Endodermal cell (in vitro differentiated cells): ENCODE measurements around the gene FUT7. TPM values are rescaled to one million over a fixed set of nuclear protein-coding genes. Genes with fewer than 3 reads are reported as not detected.

Experiments used
- DNase-seq: peaks from one replicate; pipeline ENCODE4 v3.0.0-alpha.2; 2017
- H3K27ac ChIP-seq: 2 replicates; pipeline ENCODE4 v1.5.1; 2013; ENCODE audit warnings: mild to moderate bottlenecking, low read depth, low read length, moderate library complexity
- H3K27me3 ChIP-seq: 2 replicates; pipeline ENCODE4 v1.6.1; 2013; ENCODE audit warnings: mild to moderate bottlenecking, low read length, moderate library complexity; ENCODE audit not compliant: insufficient read depth, control insufficient read depth, poor library complexity, severe bottlenecking
- H3K36me3 ChIP-seq: 2 replicates; pipeline ENCODE4 v1.7.0; 2013; ENCODE audit warnings: mild to moderate bottlenecking, low read length, moderate library complexity; ENCODE audit not compliant: control insufficient read depth, insufficient read depth
- H3K4me1 ChIP-seq: one replicate; pipeline ENCODE4 v1.7.0; 2013; ENCODE audit warnings: low read length; ENCODE audit not compliant: control insufficient read depth, insufficient read depth
- H3K4me3 ChIP-seq: 2 replicates; pipeline ENCODE4 v1.5.1; 2013; ENCODE audit warnings: mild to moderate bottlenecking, low read length, moderate library complexity
- H3K9ac ChIP-seq: 2 replicates; pipeline ENCODE4 v1.6.1; 2013; ENCODE audit warnings: mild to moderate bottlenecking, low read length, moderate library complexity; ENCODE audit not compliant: poor library complexity, severe bottlenecking; ENCODE audit errors: extremely low read depth
- H3K9me3 ChIP-seq: 2 replicates; pipeline ENCODE4 v1.6.1; 2013; ENCODE audit warnings: mild to moderate bottlenecking, low read length, moderate library complexity; ENCODE audit not compliant: control insufficient read depth
- H3K27ac Mint-ChIP-seq: 2 replicates; pipeline ENCODE4 v1.8.0; 2020; ENCODE audit warnings: mixed read lengths
- H3K27me3 Mint-ChIP-seq: 2 replicates; pipeline ENCODE4 v1.8.0; 2021; ENCODE audit warnings: mild to moderate bottlenecking, mixed read lengths; ENCODE audit not compliant: insufficient read depth
- H3K36me3 Mint-ChIP-seq: 2 replicates; pipeline ENCODE4 v1.8.0; 2020; ENCODE audit warnings: low read depth, mixed read lengths
- H3K4me1 Mint-ChIP-seq: 2 replicates; pipeline ENCODE4 v1.8.0; 2020; ENCODE audit warnings: mixed read lengths
- H3K4me3 Mint-ChIP-seq: 2 replicates; pipeline ENCODE4 v1.8.0; 2020; ENCODE audit warnings: mild to moderate bottlenecking, moderate library complexity, mixed read lengths
- H3K9me3 Mint-ChIP-seq: 2 replicates; pipeline ENCODE4 v1.8.0; 2020; ENCODE audit warnings: mild to moderate bottlenecking, mixed read lengths
- WGBS, 2 experiments: methylation state at CpG; one replicate each; pipeline versions ENCODE4 v1.1.5 to v1.1.7; 2013; ENCODE audit warnings: missing lambda C conversion rate in 2 of 2, mixed read lengths in 1 of 2; ENCODE audit not compliant: insufficient coverage in 1 of 2, insufficient read length in 1 of 2; 5-methylcytosine and 5-hydroxymethylcytosine counted together
- total RNA-seq, 2 donors: library from RNA; stranded (reverse); fragmentation: NEBNext Ultra II Directional in 1 of 2; extraction: Animal tissue kit (Norgen Biotek cat#: 25700) in 1 of 2; gene quantifications; 2 replicates in 1 of 2; 3 replicates in 1 of 2; pipeline ENCODE4 v1.2.1, GENCODE V29; 2021
- TF ChIP-seq, protein P1 (sequence below): fragments of 200-600 bp; sonication (generic); conservative IDR thresholded peaks from 2 replicates; pipeline ENCODE4 v1.5.0; 2021; ENCODE audit warnings: antibody characterized with exemption, mild to moderate bottlenecking

Gene FUT7
- total RNA-seq, 2 donors from 2014 or later = not detected

- Mint-ChIP-seq H3K27me3 (peaks cover 6% of the 10 kb centered on the region), H3K9me3 (no peaks in the 10 kb centered on the region), H3K4me3 (no peak overlapping the region), H3K27ac (no peak overlapping the region), H3K36me3 (peaks cover 12% of the 10 kb centered on the region), H3K4me1 (no peaks in the 10 kb centered on the region)
- DNase-seq = no peak
- 95 to 99% methylated on average over 17 to 31 of the region's 32 CpGs for WGBS, 2 experiments
- Histone ChIP-seq H3K9me3 (no peaks in the 10 kb centered on the region), H3K36me3 (peaks cover 10% of the 10 kb centered on the region), H3K4me3 (no peak overlapping the region), H3K27ac (no peak overlapping the region), H3K4me1 (peaks cover 3% of the 10 kb centered on the region), H3K27me3 (peaks cover 8% of the 10 kb centered on the region), H3K9ac (no peak overlapping the region)
- TF ChIP-seq, protein P1, sequence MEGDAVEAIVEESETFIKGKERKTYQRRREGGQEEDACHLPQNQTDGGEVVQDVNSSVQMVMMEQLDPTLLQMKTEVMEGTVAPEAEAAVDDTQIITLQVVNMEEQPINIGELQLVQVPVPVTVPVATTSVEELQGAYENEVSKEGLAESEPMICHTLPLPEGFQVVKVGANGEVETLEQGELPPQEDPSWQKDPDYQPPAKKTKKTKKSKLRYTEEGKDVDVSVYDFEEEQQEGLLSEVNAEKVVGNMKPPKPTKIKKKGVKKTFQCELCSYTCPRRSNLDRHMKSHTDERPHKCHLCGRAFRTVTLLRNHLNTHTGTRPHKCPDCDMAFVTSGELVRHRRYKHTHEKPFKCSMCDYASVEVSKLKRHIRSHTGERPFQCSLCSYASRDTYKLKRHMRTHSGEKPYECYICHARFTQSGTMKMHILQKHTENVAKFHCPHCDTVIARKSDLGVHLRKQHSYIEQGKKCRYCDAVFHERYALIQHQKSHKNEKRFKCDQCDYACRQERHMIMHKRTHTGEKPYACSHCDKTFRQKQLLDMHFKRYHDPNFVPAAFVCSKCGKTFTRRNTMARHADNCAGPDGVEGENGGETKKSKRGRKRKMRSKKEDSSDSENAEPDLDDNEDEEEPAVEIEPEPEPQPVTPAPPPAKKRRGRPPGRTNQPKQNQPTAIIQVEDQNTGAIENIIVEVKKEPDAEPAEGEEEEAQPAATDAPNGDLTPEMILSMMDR = no peak
These were observed 7.9 kb upstream of the FUT7 start for GRCh38 chr9:137039611-137040366.

DNA sequence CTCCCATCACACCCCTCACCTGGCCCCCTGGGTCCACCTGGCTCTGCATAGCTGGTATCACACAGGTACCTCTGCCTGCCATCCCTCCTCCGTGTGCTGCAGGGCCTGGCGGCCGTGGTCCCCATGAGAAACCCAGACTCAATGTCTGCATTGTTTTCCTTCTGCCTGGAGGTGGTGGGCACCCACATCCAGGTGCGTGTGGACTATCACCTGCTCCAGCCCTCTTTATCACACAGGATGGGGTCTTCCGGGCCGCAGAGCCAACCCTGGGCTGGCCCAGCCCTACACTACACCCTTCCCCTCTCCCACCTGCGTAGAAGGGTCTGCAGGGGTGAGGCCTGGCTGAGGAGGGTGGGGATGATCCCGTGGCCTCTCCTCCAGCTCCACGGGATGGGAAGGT is 7.0 kb upstream of the FUT7 start:
- Histone ChIP-seq H3K4me3 (no peak overlapping the region), H3K9me3 (no peaks in the 10 kb centered on the region), H3K27me3 (peaks cover 3% of the 10 kb centered on the region), H3K36me3 (peaks cover 10% of the 10 kb centered on the region), H3K27ac (no peak overlapping the region), H3K9ac (no peak overlapping the region), H3K4me1 (no peaks in the 10 kb centered on the region)
- no peaks in the 10 kb centered on the region for H3K27me3 Mint-ChIP-seq
- WGBS, 2 experiments = 94 to 100% methylated on average over 3 to 9 of the region's 9 CpGs
- no peaks in the 10 kb centered on the region for H3K4me1 Mint-ChIP-seq
- H3K36me3 Mint-ChIP-seq = peaks cover 12% of the 10 kb centered on the region
- TF ChIP-seq, protein P1 = no peak
- DNase-seq = no peak
- H3K4me3 Mint-ChIP-seq = no peak overlapping the region
- H3K27ac Mint-ChIP-seq = no peak overlapping the region
- H3K9me3 Mint-ChIP-seq = no peaks in the 10 kb centered on the region

DNA sequence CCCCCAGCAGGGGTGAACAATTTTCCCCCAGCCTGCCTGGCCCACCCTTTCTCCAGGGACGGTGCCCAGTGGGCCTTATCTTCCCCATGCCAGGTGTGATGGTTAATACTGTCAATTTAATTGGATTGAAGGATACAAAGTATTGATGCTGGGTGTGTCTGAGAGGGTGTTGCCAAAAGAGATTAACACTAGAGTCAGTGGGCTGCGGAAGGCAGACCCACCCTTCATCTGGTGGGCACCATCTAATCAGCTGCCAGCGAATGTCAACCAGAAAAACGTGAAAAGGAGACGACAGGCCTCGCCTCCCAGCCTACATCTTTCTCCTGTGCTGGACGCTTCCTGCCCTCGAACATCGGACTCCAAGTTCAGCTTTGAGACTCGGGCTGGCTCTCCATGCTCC is 5.6 kb upstream of the FUT7 start:
- peaks cover 3% of the 10 kb centered on the region for H3K27me3 ChIP-seq
- WGBS, 2 experiments = 93 to 100% methylated on average over 8 to 10 of the region's 10 CpGs
- H3K27ac ChIP-seq = no peak overlapping the region
- no peaks in the 10 kb centered on the region for H3K4me1 ChIP-seq
- peaks cover 10% of the 10 kb centered on the region for H3K36me3 ChIP-seq
- Mint-ChIP-seq H3K27me3 (peaks cover 2% of the 10 kb centered on the region), H3K36me3 (peaks cover 12% of the 10 kb centered on the region), H3K27ac (no peak overlapping the region), H3K9me3 (no peaks in the 10 kb centered on the region), H3K4me3 (no peak overlapping the region), H3K4me1 (no peaks in the 10 kb centered on the region)
- H3K4me3 ChIP-seq = no peak overlapping the region
- TF ChIP-seq, protein P1 = no peak
- DNase-seq = no peak
- no peaks in the 10 kb centered on the region for H3K9me3 ChIP-seq
- no peak overlapping the region for H3K9ac ChIP-seq
